SK-N-MC (cell line): Measurements from ENCODE around the gene SETD3.

Experiments used
- EZH2 ChIP-seq: fragments of 200-600 bp; sonication (generic); IDR thresholded peaks from one replicate; pipeline ENCODE4 v1.6.1; 2017; ENCODE audit warnings: antibody characterized with exemption
- FOXP2 ChIP-seq: optimal IDR thresholded peaks from 2 replicates; pipeline ENCODE3; 2011; ENCODE audit warnings: mild to moderate bottlenecking, moderate library complexity; ENCODE audit not compliant: insufficient read depth; ENCODE audit errors: extremely low read length, control extremely low read depth
- POLR2AphosphoS5 ChIP-seq: IDR thresholded peaks from 2 replicates; pipeline ENCODE4 v1.6.1; 2012; ENCODE audit warnings: mild to moderate bottlenecking, low read depth, low read length, borderline replicate concordance

GRCh38 chr14:99426265-99426664 is 54.4 kb downstream of the SETD3 start:
- TF ChIP-seq FOXP2 (no peak), EZH2 (no peak), POLR2AphosphoS5 (no peak)
